HepG2 (cell line): ENCODE results near the gene MTX3. TPM values are rescaled to one million over a fixed set of nuclear protein-coding genes. Genes with fewer than 3 reads are reported as not detected.
A peak's percentile ranks its signal among the peaks of the same experiment; 100 is the strongest.

ENCODE experiments used
- HOXA3 ChIP-seq: sonication (generic); formaldehyde crosslinking; IDR thresholded peaks from 2 replicates; pipeline ENCODE4 v1.5.0; 2020; ENCODE audit warnings: missing genetic modification reagents
- MLLT10 ChIP-seq: sonication (generic); formaldehyde crosslinking; IDR thresholded peaks from 2 replicates; pipeline ENCODE4 v1.4.0; 2020; ENCODE audit warnings: missing genetic modification reagents
- RORA ChIP-seq: sonication (generic); formaldehyde crosslinking; IDR thresholded peaks from 2 replicates; pipeline ENCODE4 v1.5.0; 2020; ENCODE audit warnings: mild to moderate bottlenecking, missing genetic modification reagents, moderate library complexity
- TCF7 ChIP-seq: sonication (generic); IDR thresholded peaks from 2 replicates; pipeline ENCODE4 v1.6.1; 2016; ENCODE audit warnings: antibody characterized with exemption, low read depth
- ZNF230 ChIP-seq: sonication (generic); formaldehyde crosslinking; IDR thresholded peaks from 2 replicates; pipeline ENCODE4 v1.4.0; 2020; ENCODE audit warnings: mild to moderate bottlenecking, missing genetic modification reagents
- ZNF34 ChIP-seq: sonication (generic); formaldehyde crosslinking; IDR thresholded peaks from 2 replicates; pipeline ENCODE4 v1.4.0; 2020; ENCODE audit warnings: mild to moderate bottlenecking, missing genetic modification reagents, borderline replicate concordance
- polyA plus RNA-seq, 8 experiments: library from polyadenylated mRNA; depleted of rRNA in 3 of 8; stranded (reverse) in 7 of 8; unstranded in 1 of 8; fragments of >200 nt; fragmentation: Illumina TruSeq in 4 of 8; extraction: Trizol in 4 of 8; gene quantifications; 2 replicates each; pipeline versions ENCODE4 v1.2.1 to v1.2.3, GENCODE V29; 2011 to 2016; ENCODE audit warnings: low read depth in 4 of 8, missing spikeins in 1 of 8, mixed read lengths in 1 of 8; ENCODE audit not compliant: insufficient read depth in 1 of 8
- total RNA-seq, 5 experiments: library from RNA; depleted of rRNA; stranded (reverse); fragments of >200 nt; fragmentation: Illumina TruSeq; extraction: Trizol; gene quantifications; 2 replicates each; pipeline ENCODE4 v1.2.3, GENCODE V29; 2016; ENCODE audit warnings: low read depth in 1 of 5
- TF ChIP-seq, protein P1 (sequence below): sonication (generic); formaldehyde crosslinking; IDR thresholded peaks from 2 replicates; pipeline ENCODE4 v1.4.0; 2020; ENCODE audit warnings: missing genetic modification reagents
- TF ChIP-seq, protein P2 (sequence below): sonication (generic); formaldehyde crosslinking; IDR thresholded peaks from 2 replicates; pipeline ENCODE4 v1.5.0; 2020; ENCODE audit warnings: mild to moderate bottlenecking, missing genetic modification reagents
- TF ChIP-seq, protein P3 (sequence below): sonication (generic); formaldehyde crosslinking; IDR thresholded peaks from 2 replicates; pipeline ENCODE4 v1.4.0; 2020; ENCODE audit warnings: missing genetic modification reagents
- TF ChIP-seq, protein P4 (sequence below): sonication (generic); formaldehyde crosslinking; IDR thresholded peaks from 2 replicates; pipeline ENCODE4 v1.5.0; 2020; ENCODE audit warnings: mild to moderate bottlenecking, missing genetic modification reagents
- TF ChIP-seq, protein P5 (sequence below): sonication (generic); formaldehyde crosslinking; conservative IDR thresholded peaks from 2 replicates; pipeline ENCODE4 v1.4.0; 2020; ENCODE audit warnings: missing genetic modification reagents

Gene MTX3
- total and polyA plus RNA-seq, 2 of the 13 experiments (the other 11 are each of a cell fraction or from before 2014, with no cell fraction given): 9.9 to 16.7 TPM

DNA sequence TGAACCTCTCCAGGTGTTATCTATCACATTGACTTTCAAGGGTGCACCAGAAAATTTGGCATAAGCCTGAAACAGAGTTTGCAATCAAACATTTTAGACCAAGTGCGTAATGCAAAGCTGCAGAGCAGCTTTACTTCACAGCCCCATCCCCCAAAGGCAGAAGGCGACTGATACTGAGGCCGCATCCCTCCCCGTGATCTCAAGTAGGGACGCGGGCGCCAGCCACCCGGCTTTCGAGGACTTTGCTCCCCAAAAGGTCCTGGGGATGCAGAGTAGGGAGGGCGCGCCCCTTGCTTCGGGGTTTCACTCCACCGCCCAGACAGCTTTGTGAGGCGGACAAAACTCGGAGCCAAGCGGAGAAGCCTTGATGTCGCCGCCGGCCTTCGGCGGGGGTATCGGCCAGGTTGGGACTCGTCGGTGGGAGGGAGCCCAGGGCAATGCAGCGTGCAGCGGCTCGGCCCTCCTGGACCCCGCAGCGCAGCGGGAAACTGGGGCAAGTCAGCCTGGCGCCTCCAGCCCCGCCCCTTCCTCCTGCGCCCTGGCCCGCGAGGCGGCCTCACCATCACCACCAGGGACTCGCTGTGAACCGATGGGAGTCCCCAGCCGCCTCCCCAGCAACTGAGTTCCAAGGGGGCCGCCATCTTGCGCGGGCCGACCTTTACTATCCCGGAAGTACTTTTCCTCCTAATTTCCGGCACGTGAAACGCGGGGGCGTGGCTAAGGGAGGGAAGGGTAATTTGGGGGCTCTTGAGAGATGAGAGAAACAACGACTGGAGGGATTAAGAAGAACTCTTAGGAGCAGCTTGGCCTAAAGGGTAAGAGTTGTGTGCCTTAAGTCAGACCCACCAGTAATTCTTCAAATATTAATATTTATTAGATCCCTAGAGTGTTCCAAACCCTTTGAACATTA is at the start of gene MTX3 (continued):
- TF ChIP-seq, protein P1, sequence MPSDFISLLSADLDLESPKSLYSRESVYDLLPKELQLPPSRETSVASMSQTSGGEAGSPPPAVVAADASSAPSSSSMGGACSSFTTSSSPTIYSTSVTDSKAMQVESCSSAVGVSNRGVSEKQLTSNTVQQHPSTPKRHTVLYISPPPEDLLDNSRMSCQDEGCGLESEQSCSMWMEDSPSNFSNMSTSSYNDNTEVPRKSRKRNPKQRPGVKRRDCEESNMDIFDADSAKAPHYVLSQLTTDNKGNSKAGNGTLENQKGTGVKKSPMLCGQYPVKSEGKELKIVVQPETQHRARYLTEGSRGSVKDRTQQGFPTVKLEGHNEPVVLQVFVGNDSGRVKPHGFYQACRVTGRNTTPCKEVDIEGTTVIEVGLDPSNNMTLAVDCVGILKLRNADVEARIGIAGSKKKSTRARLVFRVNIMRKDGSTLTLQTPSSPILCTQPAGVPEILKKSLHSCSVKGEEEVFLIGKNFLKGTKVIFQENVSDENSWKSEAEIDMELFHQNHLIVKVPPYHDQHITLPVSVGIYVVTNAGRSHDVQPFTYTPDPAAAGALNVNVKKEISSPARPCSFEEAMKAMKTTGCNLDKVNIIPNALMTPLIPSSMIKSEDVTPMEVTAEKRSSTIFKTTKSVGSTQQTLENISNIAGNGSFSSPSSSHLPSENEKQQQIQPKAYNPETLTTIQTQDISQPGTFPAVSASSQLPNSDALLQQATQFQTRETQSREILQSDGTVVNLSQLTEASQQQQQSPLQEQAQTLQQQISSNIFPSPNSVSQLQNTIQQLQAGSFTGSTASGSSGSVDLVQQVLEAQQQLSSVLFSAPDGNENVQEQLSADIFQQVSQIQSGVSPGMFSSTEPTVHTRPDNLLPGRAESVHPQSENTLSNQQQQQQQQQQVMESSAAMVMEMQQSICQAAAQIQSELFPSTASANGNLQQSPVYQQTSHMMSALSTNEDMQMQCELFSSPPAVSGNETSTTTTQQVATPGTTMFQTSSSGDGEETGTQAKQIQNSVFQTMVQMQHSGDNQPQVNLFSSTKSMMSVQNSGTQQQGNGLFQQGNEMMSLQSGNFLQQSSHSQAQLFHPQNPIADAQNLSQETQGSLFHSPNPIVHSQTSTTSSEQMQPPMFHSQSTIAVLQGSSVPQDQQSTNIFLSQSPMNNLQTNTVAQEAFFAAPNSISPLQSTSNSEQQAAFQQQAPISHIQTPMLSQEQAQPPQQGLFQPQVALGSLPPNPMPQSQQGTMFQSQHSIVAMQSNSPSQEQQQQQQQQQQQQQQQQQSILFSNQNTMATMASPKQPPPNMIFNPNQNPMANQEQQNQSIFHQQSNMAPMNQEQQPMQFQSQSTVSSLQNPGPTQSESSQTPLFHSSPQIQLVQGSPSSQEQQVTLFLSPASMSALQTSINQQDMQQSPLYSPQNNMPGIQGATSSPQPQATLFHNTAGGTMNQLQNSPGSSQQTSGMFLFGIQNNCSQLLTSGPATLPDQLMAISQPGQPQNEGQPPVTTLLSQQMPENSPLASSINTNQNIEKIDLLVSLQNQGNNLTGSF (CRISPR knock-in tag): no peak
- peak; percentile 73 for TF ChIP-seq HOXA3 (CRISPR knock-in tag)
- TF ChIP-seq, protein P2, sequence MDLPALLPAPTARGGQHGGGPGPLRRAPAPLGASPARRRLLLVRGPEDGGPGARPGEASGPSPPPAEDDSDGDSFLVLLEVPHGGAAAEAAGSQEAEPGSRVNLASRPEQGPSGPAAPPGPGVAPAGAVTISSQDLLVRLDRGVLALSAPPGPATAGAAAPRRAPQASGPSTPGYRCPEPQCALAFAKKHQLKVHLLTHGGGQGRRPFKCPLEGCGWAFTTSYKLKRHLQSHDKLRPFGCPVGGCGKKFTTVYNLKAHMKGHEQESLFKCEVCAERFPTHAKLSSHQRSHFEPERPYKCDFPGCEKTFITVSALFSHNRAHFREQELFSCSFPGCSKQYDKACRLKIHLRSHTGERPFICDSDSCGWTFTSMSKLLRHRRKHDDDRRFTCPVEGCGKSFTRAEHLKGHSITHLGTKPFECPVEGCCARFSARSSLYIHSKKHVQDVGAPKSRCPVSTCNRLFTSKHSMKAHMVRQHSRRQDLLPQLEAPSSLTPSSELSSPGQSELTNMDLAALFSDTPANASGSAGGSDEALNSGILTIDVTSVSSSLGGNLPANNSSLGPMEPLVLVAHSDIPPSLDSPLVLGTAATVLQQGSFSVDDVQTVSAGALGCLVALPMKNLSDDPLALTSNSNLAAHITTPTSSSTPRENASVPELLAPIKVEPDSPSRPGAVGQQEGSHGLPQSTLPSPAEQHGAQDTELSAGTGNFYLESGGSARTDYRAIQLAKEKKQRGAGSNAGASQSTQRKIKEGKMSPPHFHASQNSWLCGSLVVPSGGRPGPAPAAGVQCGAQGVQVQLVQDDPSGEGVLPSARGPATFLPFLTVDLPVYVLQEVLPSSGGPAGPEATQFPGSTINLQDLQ: no peak
- no peak for TF ChIP-seq MLLT10
- no peak for TF ChIP-seq ZNF230
- TF ChIP-seq TCF7: peak; percentile 30; the same call in 1 of the 2 replicates
- TF ChIP-seq, protein P3, sequence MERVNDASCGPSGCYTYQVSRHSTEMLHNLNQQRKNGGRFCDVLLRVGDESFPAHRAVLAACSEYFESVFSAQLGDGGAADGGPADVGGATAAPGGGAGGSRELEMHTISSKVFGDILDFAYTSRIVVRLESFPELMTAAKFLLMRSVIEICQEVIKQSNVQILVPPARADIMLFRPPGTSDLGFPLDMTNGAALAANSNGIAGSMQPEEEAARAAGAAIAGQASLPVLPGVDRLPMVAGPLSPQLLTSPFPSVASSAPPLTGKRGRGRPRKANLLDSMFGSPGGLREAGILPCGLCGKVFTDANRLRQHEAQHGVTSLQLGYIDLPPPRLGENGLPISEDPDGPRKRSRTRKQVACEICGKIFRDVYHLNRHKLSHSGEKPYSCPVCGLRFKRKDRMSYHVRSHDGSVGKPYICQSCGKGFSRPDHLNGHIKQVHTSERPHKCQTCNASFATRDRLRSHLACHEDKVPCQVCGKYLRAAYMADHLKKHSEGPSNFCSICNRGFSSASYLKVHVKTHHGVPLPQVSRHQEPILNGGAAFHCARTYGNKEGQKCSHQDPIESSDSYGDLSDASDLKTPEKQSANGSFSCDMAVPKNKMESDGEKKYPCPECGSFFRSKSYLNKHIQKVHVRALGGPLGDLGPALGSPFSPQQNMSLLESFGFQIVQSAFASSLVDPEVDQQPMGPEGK (CRISPR knock-in tag): peak; percentile 58
- TF ChIP-seq, protein P4, sequence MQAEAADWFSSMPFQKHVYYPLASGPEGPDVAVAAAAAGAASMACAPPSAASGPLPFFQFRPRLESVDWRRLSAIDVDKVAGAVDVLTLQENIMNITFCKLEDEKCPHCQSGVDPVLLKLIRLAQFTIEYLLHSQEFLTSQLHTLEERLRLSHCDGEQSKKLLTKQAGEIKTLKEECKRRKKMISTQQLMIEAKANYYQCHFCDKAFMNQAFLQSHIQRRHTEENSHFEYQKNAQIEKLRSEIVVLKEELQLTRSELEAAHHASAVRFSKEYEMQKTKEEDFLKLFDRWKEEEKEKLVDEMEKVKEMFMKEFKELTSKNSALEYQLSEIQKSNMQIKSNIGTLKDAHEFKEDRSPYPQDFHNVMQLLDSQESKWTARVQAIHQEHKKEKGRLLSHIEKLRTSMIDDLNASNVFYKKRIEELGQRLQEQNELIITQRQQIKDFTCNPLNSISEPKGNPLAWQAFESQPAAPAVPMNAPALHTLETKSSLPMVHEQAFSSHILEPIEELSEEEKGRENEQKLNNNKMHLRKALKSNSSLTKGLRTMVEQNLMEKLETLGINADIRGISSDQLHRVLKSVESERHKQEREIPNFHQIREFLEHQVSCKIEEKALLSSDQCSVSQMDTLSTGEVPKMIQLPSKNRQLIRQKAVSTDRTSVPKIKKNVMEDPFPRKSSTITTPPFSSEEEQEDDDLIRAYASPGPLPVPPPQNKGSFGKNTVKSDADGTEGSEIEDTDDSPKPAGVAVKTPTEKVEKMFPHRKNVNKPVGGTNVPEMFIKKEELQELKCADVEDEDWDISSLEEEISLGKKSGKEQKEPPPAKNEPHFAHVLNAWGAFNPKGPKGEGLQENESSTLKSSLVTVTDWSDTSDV: 0 out of 2 replicates have a peak, but pooled peaks have one; percentile 33
- TF ChIP-seq RORA (CRISPR knock-in tag): no peak
- no peak for TF ChIP-seq ZNF34
- TF ChIP-seq, protein P5, sequence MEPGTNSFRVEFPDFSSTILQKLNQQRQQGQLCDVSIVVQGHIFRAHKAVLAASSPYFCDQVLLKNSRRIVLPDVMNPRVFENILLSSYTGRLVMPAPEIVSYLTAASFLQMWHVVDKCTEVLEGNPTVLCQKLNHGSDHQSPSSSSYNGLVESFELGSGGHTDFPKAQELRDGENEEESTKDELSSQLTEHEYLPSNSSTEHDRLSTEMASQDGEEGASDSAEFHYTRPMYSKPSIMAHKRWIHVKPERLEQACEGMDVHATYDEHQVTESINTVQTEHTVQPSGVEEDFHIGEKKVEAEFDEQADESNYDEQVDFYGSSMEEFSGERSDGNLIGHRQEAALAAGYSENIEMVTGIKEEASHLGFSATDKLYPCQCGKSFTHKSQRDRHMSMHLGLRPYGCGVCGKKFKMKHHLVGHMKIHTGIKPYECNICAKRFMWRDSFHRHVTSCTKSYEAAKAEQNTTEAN (CRISPR knock-in tag): peak; percentile 22; the same call in 1 of the 2 replicates
